HL-60 (cell line): ENCODE data around the gene FCHSD2.
"Not testable (repeated sequence)": the region's sequence is repeated elsewhere in the genome, so short reads cannot be mapped to it uniquely, and the experiment has no call there.

Experiments used
- DNase-seq, 2 experiments: peaks; one replicate each; pipeline ENCODE4 v3.0.0-alpha.2; 2010 to 2020; ENCODE audit warnings: low read depth in 1 of 2, low spot score in 1 of 2
- H3K27ac ChIP-seq: fragments of 250-450 bp; sonication (Bioruptor Pico); replicated peaks from 2 replicates; pipeline ENCODE4 v1.5.1; 2020; ENCODE audit warnings: mild to moderate bottlenecking, moderate library complexity
- H3K27me3 ChIP-seq: fragments of 250-450 bp; sonication (Bioruptor Pico); 2 replicates; pipeline ENCODE4 v1.5.1; 2021; ENCODE audit warnings: mild to moderate bottlenecking, moderate library complexity; ENCODE audit not compliant: insufficient read depth, poor library complexity, severe bottlenecking
- H3K4me3 ChIP-seq: replicated peaks from 2 replicates; pipeline ENCODE4 v1.5.1; 2011; ENCODE audit warnings: mild to moderate bottlenecking, control low read depth, low read length; ENCODE audit not compliant: insufficient read depth
- CTCF ChIP-seq: IDR thresholded peaks from one replicate; pipeline ENCODE4 v1.5.1; 2011; ENCODE audit warnings: low read length, control low read depth, inconsistent platforms; ENCODE audit not compliant: insufficient read depth
- GABPA ChIP-seq: IDR thresholded peaks from 2 replicates; pipeline ENCODE4 v1.6.1; 2012; ENCODE audit warnings: low read depth
- POLR2AphosphoS5 ChIP-seq: IDR thresholded peaks from 2 replicates; pipeline ENCODE4 v1.6.1; 2012; ENCODE audit warnings: low read depth
- SPI1 ChIP-seq: IDR thresholded peaks from 2 replicates; pipeline ENCODE4 v1.6.1; 2012; ENCODE audit warnings: low read depth, mild to moderate bottlenecking, borderline replicate concordance
- TF ChIP-seq, protein P1 (sequence below): IDR thresholded peaks from 2 replicates; pipeline ENCODE4 v1.6.1; 2012; ENCODE audit warnings: low read depth; ENCODE audit not compliant: insufficient replicate concordance

Gene FCHSD2

GRCh38 chr11:72981971-72982685, 160.0 kb downstream of the FCHSD2 start:
- Histone ChIP-seq H3K27me3 (no peaks in the 10 kb centered on the region), H3K27ac (peak overlapping the region; percentile 8; the same call in 1 of the 2 replicates), H3K4me3 (no peak overlapping the region)
- TF ChIP-seq SPI1 (no peak), POLR2AphosphoS5 (no peak), GABPA (no peak), CTCF (no peak)
- TF ChIP-seq, protein P1, sequence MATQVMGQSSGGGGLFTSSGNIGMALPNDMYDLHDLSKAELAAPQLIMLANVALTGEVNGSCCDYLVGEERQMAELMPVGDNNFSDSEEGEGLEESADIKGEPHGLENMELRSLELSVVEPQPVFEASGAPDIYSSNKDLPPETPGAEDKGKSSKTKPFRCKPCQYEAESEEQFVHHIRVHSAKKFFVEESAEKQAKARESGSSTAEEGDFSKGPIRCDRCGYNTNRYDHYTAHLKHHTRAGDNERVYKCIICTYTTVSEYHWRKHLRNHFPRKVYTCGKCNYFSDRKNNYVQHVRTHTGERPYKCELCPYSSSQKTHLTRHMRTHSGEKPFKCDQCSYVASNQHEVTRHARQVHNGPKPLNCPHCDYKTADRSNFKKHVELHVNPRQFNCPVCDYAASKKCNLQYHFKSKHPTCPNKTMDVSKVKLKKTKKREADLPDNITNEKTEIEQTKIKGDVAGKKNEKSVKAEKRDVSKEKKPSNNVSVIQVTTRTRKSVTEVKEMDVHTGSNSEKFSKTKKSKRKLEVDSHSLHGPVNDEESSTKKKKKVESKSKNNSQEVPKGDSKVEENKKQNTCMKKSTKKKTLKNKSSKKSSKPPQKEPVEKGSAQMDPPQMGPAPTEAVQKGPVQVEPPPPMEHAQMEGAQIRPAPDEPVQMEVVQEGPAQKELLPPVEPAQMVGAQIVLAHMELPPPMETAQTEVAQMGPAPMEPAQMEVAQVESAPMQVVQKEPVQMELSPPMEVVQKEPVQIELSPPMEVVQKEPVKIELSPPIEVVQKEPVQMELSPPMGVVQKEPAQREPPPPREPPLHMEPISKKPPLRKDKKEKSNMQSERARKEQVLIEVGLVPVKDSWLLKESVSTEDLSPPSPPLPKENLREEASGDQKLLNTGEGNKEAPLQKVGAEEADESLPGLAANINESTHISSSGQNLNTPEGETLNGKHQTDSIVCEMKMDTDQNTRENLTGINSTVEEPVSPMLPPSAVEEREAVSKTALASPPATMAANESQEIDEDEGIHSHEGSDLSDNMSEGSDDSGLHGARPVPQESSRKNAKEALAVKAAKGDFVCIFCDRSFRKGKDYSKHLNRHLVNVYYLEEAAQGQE: no peak
- no peak for DNase-seq

DNA sequence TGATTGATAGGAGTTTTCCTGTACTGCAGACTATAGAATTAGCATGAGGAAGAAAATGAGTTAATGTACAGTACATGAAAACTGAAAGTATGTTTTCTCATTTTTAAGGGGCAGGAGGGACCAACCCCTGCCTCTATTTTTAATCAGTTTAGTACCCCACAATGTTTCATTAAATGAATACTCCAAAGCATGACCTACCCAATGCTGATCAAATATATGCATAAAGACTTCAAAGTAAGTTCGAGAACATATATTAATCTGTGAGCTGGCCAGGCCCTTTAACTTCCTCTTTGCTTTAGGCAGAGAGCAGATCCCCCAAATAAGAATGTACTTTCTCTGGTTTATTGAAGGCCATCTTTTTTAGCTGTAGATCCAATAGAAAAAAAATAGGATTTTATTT, 161.0 kb downstream of the FCHSD2 start:
- Histone ChIP-seq H3K27me3 (no peaks in the 10 kb centered on the region), H3K27ac (no peak overlapping the region; the same call in 1 of the 2 replicates), H3K4me3 (no peak overlapping the region)
- TF ChIP-seq GABPA: no peak
- TF ChIP-seq CTCF: no peak
- no peak for TF ChIP-seq POLR2AphosphoS5
- no peak for DNase-seq

- H3K27ac ChIP-seq, H3K4me3 ChIP-seq, H3K27me3 ChIP-seq, DNase-seq: not testable (repeated sequence)
Measured at GRCh38 chr11:72977782-72978181, 164.3 kb downstream of the FCHSD2 start.

DNA sequence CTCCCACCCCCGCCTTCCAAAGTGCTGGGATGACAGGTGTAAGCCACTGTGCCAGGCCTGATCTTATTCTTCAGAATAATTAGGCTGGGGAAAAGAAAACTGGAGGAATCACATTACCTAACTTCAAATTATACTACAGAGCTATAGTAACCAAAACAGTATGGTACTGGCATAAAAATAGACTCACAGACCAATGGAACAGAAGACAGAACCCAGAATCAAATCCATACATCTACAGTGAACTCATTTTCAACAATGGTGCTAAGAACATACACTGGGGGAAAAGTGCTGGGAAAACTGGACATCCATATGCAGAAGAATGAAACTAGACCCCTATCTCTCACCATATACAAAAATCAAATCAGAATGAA, 165.6 kb downstream of the FCHSD2 start:
- not testable (repeated sequence) for H3K4me3 ChIP-seq, DNase-seq, H3K27me3 ChIP-seq
- H3K27ac ChIP-seq: peak overlapping the region; percentile 49

GRCh38 chr11:72975778-72976521, 166.2 kb downstream of the FCHSD2 start:
- Histone ChIP-seq H3K27ac (peak overlapping the region; percentile 49), H3K4me3 (no peak overlapping the region), H3K27me3 (no peaks in the 10 kb centered on the region)
- TF ChIP-seq, protein P1: no peak
- TF ChIP-seq GABPA (peak; percentile 31; the same call in 1 of the 2 replicates), SPI1 (peak; percentile 54; the same call in 1 of the 2 replicates), POLR2AphosphoS5 (peak; percentile 41; the same call in 1 of the 2 replicates)
- DNase-seq: peak; percentile 31 to 85
